Heart left ventricle (tissue), 13 donors: ENCODE measurements around the gene TBX10.

ENCODE experiments used
- CTCF ChIP-seq, 12 donors: fragments of 200-600 bp; sonication (generic) in 4 of 12; IDR thresholded peaks; one replicate each; pipeline versions ENCODE4 v1.5.0 to v1.8.0; 2018 to 2022; ENCODE audit warnings: antibody characterized with exemption in 12 of 12, mild to moderate bottlenecking in 5 of 12
- POLR2A ChIP-seq, 2 donors: fragments of 450-650 bp; IDR thresholded peaks; one replicate each; pipeline ENCODE4 v1.6.1; 2017; ENCODE audit warnings: antibody characterized with exemption in 2 of 2, mild to moderate bottlenecking in 2 of 2, moderate library complexity in 2 of 2
- donor health status: ischemic (EF 13 %, LVEDD 7.1; RV severe dilation, severe dysfunction).
- donor health status: DM: no; HTN: yes; CAD: no.
- donor health status: DM: no; HTN: no; CAD: no.
- donor health status: ischemic (EF 25% LVEDD 6.9; RV normal size, moderate dysfunction).
- donor health status: ischemic (EF 25% LVEDD 5.7; RV mildly dilated, moderate dysfunction).
- donor health status: ischemic (EF 35%, LVEDD 5.7; RV mildly dilated, moderate dysfunction).
- donor health status: nonischemic (EF 11% LVEDD 7.7; RV severe dilation, severe dysfunction).
- donor health status: DM: yes; HTN: yes; CAD: no.
- donor health status: PGD.
- donor health status: ischemic (EF 29% LVEDD 5.4; RV normal size, mild dysfunction).
- donor health status: nonischemic (EF 23%, LVEDD 6.1; RV moderate dilation, normal function).

DNA sequence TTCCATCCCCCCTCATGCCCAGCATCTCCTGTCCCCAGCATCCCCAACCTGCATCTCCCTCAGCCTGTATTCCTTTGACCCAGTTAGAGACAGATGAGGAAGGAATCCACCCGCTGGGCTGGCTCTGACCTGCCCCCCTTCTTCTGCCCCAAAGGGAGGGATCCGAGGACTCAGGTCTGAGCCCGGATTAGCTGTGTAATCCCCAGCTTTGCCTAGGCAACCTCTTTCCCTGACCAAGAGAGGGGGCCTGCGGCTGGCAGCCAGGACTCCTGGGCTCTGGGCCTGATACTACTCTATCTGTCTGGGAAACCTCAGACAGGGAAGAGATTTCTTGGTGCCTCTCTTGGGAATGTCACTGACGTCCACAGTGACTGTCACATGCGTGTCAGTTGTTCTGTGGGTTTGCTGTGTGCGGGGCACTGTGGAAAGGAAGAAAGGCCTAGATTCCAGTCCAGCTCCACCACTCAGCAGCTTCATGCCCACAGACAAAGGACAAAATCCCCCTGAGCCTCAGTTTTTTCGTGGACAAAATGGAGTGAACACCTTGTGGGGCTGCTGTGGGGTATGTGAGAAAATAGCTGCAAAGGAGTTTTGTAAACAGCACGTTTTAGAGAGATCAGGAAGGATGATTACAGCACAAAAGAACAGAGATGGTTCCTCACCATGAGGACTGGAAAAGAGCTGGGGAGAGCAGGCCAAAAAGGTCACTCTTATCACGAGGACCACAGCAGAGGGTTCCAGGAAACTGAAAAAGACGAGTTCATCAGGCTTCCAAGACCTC is 34.1 kb downstream of the TBX10 start:
- TF ChIP-seq CTCF (IDR thresholded peaks at IDR 0.05) (no peak), POLR2A (IDR thresholded peaks at IDR 0.05) (no peak)
